ENCODE measurements around the gene TXNDC5.

TXNDC5 gene

GRCh38 chr6:7924867-7925266, 14.3 kb upstream of the TXNDC5 start:
- H3K4me3 ChIP-seq (ENCODE audit: control insufficient read depth, low read depth, low read length) = no peak overlapping the region
- TF ChIP-seq CTCF (IDR thresholded peaks at IDR 0.05; ENCODE audit: control insufficient read depth, insufficient read depth, low read depth, low read length, missing control alignments) = no peak
- DNase-seq (ENCODE audit: low read depth) = no peak

- no peak for TF ChIP-seq CTCF (IDR thresholded peaks at IDR 0.05; ENCODE audit: control insufficient read depth, insufficient read depth, low read depth, low read length, missing control alignments)
- no peak overlapping the region for H3K4me3 ChIP-seq (ENCODE audit: control insufficient read depth, low read depth, low read length)
- DNase-seq (ENCODE audit: low read depth) = no peak
These were observed 12.0 kb upstream of the TXNDC5 start for GRCh38 chr6:7922596-7922995.

GRCh38 chr6:7921632-7922092, 11.1 kb upstream of the TXNDC5 start:
- no peak for TF ChIP-seq CTCF (IDR thresholded peaks at IDR 0.05; ENCODE audit: control insufficient read depth, insufficient read depth, low read depth, low read length, missing control alignments)

GRCh38 chr6:7921046-7921445, 10.5 kb upstream of the TXNDC5 start:
- DNase-seq (ENCODE audit: low read depth) = no peak
- no peak overlapping the region for H3K4me3 ChIP-seq (ENCODE audit: control insufficient read depth, low read depth, low read length)
- TF ChIP-seq CTCF (IDR thresholded peaks at IDR 0.05; ENCODE audit: control insufficient read depth, insufficient read depth, low read depth, low read length, missing control alignments) = no peak

More at GRCh38 chr6:7921632-7922092, 11.1 kb upstream of the TXNDC5 start:
- DNase-seq (ENCODE audit: low read depth) = no peak
- no peak overlapping the region for H3K4me3 ChIP-seq (ENCODE audit: control insufficient read depth, low read depth, low read length)

GRCh38 chr6:7920425-7920824, 9.8 kb upstream of the TXNDC5 start:
- H3K4me3 ChIP-seq (ENCODE audit: control insufficient read depth, low read depth, low read length) = no peak overlapping the region
- no peak for TF ChIP-seq CTCF (IDR thresholded peaks at IDR 0.05; ENCODE audit: control insufficient read depth, insufficient read depth, low read depth, low read length, missing control alignments)
- DNase-seq (ENCODE audit: low read depth) = no peak

- no peak for DNase-seq (ENCODE audit: low read depth)
- H3K4me3 ChIP-seq (ENCODE audit: control insufficient read depth, low read depth, low read length) = no peak overlapping the region
- TF ChIP-seq CTCF (IDR thresholded peaks at IDR 0.05; ENCODE audit: control insufficient read depth, insufficient read depth, low read depth, low read length, missing control alignments) = no peak
These were observed 9.3 kb upstream of the TXNDC5 start for GRCh38 chr6:7919871-7920270.

GRCh38 chr6:7918403-7918802, 7.8 kb upstream of the TXNDC5 start:
- no peak for TF ChIP-seq CTCF (IDR thresholded peaks at IDR 0.05; ENCODE audit: control insufficient read depth, insufficient read depth, low read depth, low read length, missing control alignments)
- no peak overlapping the region for H3K4me3 ChIP-seq (ENCODE audit: control insufficient read depth, low read depth, low read length)

More at GRCh38 chr6:7918403-7918802, 7.8 kb upstream of the TXNDC5 start:
- no peak for DNase-seq (ENCODE audit: low read depth)

All from AG09309 (cell line).